ENCODE measurements around the gene CFL2. TPM values are rescaled to one million over a fixed set of nuclear protein-coding genes. Genes with fewer than 3 reads are reported as not detected.
"Not testable (repeated sequence)": the region's sequence is repeated elsewhere in the genome, so short reads cannot be mapped to it uniquely, and the experiment has no call there.

Gene CFL2
- total RNA-seq, 1 experiment from 2014 or later = 55.2 TPM

GRCh38 chr14:34740139-34740538, 25.7 kb upstream of the CFL2 start:
- H3K9me2 ChIP-seq (ENCODE audit: insufficient read depth); POLR2A ChIA-PET; ATAC-seq; H3K4me2 ChIP-seq (ENCODE audit: low read length); H3K27ac ChIP-seq (ENCODE audit: low read depth, low read length); H4K20me1 ChIP-seq (ENCODE audit: insufficient read depth); H3K79me2 ChIP-seq (ENCODE audit: insufficient read depth, low read length); H3K4me3 ChIP-seq (replicated peaks in 1 of 2; ENCODE audit: low read depth in 1 of 2, low read length in 2 of 2); H3K27me3 ChIP-seq (ENCODE audit: insufficient read depth, low read length); H3K9ac ChIP-seq (ENCODE audit: low read length); H3K9me3 ChIP-seq (ENCODE audit: control insufficient read depth in 1 of 2, insufficient read depth in 1 of 2, low read depth in 1 of 2, low read length in 2 of 2); BruUV-seq (replicated peaks); H3K4me1 ChIP-seq (ENCODE audit: control insufficient read depth in 1 of 2, insufficient read depth in 2 of 2, low read length in 2 of 2); H3K36me3 ChIP-seq (ENCODE audit: control insufficient read depth in 1 of 2, insufficient read depth in 2 of 2, low read length in 2 of 2); DNase-seq (ENCODE audit: low read depth, low spot score); RAD21 ChIA-PET (ENCODE audit: low non-redundant PET in 1 of 2, low total read pairs in 2 of 2, uncharacterized antibody in 2 of 2, unreplicated experiment in 2 of 2); H2AFZ ChIP-seq (ENCODE audit: low read depth, low read length, poor library complexity, severe bottlenecking); intact Hi-C loops (cut with micrococcal nuclease): not testable (repeated sequence)
- CTCF ChIA-PET = interaction anchor here (0.7 kb wide), 1 partner anchor 17 kb away, joined by 3 read pairs; no protein-coding TSS in a partner anchor

GRCh38 chr14:34737079-34737478, 22.7 kb upstream of the CFL2 start:
- H3K4me2 ChIP-seq (ENCODE audit: low read length); H4K20me1 ChIP-seq (ENCODE audit: insufficient read depth); H3K9ac ChIP-seq (ENCODE audit: low read length); BruUV-seq (replicated peaks); H3K4me3 ChIP-seq (replicated peaks in 1 of 2; ENCODE audit: low read depth in 1 of 2, low read length in 2 of 2); H2AFZ ChIP-seq (ENCODE audit: low read depth, low read length, poor library complexity, severe bottlenecking); CTCF ChIA-PET; H3K27me3 ChIP-seq (ENCODE audit: insufficient read depth, low read length); DNase-seq (ENCODE audit: low read depth, low spot score); intact Hi-C loops (cut with micrococcal nuclease); RAD21 ChIA-PET (ENCODE audit: low non-redundant PET in 1 of 2, low total read pairs in 2 of 2, uncharacterized antibody in 2 of 2, unreplicated experiment in 2 of 2); H3K79me2 ChIP-seq (ENCODE audit: insufficient read depth, low read length); ATAC-seq; H3K9me2 ChIP-seq (ENCODE audit: insufficient read depth); H3K9me3 ChIP-seq (ENCODE audit: control insufficient read depth in 1 of 2, insufficient read depth in 1 of 2, low read depth in 1 of 2, low read length in 2 of 2); H3K36me3 ChIP-seq (ENCODE audit: control insufficient read depth in 1 of 2, insufficient read depth in 2 of 2, low read length in 2 of 2); H3K27ac ChIP-seq (ENCODE audit: low read depth, low read length): not testable (repeated sequence)
- H3K4me1 ChIP-seq (ENCODE audit: control insufficient read depth in 1 of 2, insufficient read depth in 2 of 2, low read length in 2 of 2) = peaks cover 18 to 20% of the 10 kb centered on the region in 2 experiments
- POLR2A ChIA-PET = interaction anchor here (0.7 kb wide), 1 partner anchor 30 kb away, joined by 3 read pairs; no protein-coding TSS in a partner anchor

- peaks cover 18 to 21% of the 10 kb centered on the region in 2 experiments for H3K4me1 ChIP-seq (ENCODE audit: control insufficient read depth in 1 of 2, insufficient read depth in 2 of 2, low read length in 2 of 2)
- peak; percentile 87 for ATAC-seq
- H3K9me3 ChIP-seq (ENCODE audit: control insufficient read depth in 1 of 2, insufficient read depth in 1 of 2, low read depth in 1 of 2, low read length in 2 of 2) = no peaks in the 10 kb centered on the region
- H3K4me3 ChIP-seq (replicated peaks in 1 of 2; ENCODE audit: low read depth in 1 of 2, low read length in 2 of 2) = peak overlapping the region in 1 of 2 experiments; percentile 12; a peak in 2 of 4 replicates
- ChIA-PET RAD21 (ENCODE audit: low non-redundant PET in 1 of 2, low total read pairs in 2 of 2, uncharacterized antibody in 2 of 2, unreplicated experiment in 2 of 2) (interaction anchor here in 1 of 2 experiments (1.0 kb wide), 1 partner anchor 18 kb away, joined by 3 read pairs; no protein-coding TSS in a partner anchor), POLR2A (interaction anchor here (0.6 to 1.2 kb wide), 2 partner anchors 10 to 26 kb away, joined by 3 to 4 read pairs; no protein-coding TSS in a partner anchor), CTCF (interaction anchor here (2.7 kb wide), 1 partner anchor 11 kb away, joined by 36 read pairs; no protein-coding TSS in a partner anchor)
- no peaks in the 10 kb centered on the region for H3K27me3 ChIP-seq (ENCODE audit: insufficient read depth, low read length)
- BruUV-seq (replicated peaks) = no TSS peak
- intact Hi-C loops (cut with micrococcal nuclease) = no loop called here
- peak overlapping the region; percentile 0; the same call in 1 of the 2 replicates for H3K9ac ChIP-seq (ENCODE audit: low read length)
- peak overlapping the region; percentile 92 for H2AFZ ChIP-seq (ENCODE audit: low read depth, low read length, poor library complexity, severe bottlenecking)
- H3K36me3 ChIP-seq (ENCODE audit: control insufficient read depth in 1 of 2, insufficient read depth in 2 of 2, low read length in 2 of 2) = no peaks in the 10 kb centered on the region
- no peaks in the 10 kb centered on the region for H3K79me2 ChIP-seq (ENCODE audit: insufficient read depth, low read length)
- H3K9me2 ChIP-seq (ENCODE audit: insufficient read depth) = no peaks in the 10 kb centered on the region
- H3K27ac ChIP-seq (ENCODE audit: low read depth, low read length) = peak overlapping the region; percentile 32; the same call in 1 of the 2 replicates
- H3K4me2 ChIP-seq (ENCODE audit: low read length) = peak overlapping the region; percentile 58
- TF ChIP-seq CBX3 (IDR thresholded peaks at IDR 0.05; ENCODE audit: low read depth) (peak; percentile 64; the same call in 1 of the 2 replicates), EGR1 (IDR thresholded peaks at IDR 0.05; ENCODE audit: low read depth) (peak; percentile 23; the same call in 1 of the 2 replicates), ATF3 (IDR thresholded peaks at IDR 0.05) (no peak), FOSL1 (IDR thresholded peaks at IDR 0.05; ENCODE audit: low read depth) (peak; percentile 66), JUND (IDR thresholded peaks at IDR 0.05) (peak; percentile 52), SIN3A (IDR thresholded peaks at IDR 0.05; ENCODE audit: low read depth) (peak; percentile 46; the same call in 1 of the 2 replicates), SP1 (IDR thresholded peaks at IDR 0.05; ENCODE audit: low read depth) (peak; percentile 61; the same call in 1 of the 2 replicates), EZH2 (IDR thresholded peaks at IDR 0.05) (no peak), CEBPB (IDR thresholded peaks at IDR 0.05; ENCODE audit: low read depth) (0 out of 2 replicates have a peak, but pooled peaks have one; percentile 24), EZH2phosphoT487 (IDR thresholded peaks at IDR 0.05; ENCODE audit: borderline replicate concordance) (no peak), MAX (IDR thresholded peaks at IDR 0.05) (peak; percentile 45; the same call in 1 of the 2 replicates)
- H4K20me1 ChIP-seq (ENCODE audit: insufficient read depth) = no peaks in the 10 kb centered on the region
- peak; percentile 38 for DNase-seq (ENCODE audit: low read depth, low spot score)
Observed at GRCh38 chr14:34733245-34733644, 18.9 kb upstream of the CFL2 start.

All from HCT116 (cell line).